Osteoblast (primary cell): ENCODE measurements around the gene C16orf78. TPM values are rescaled to one million over a fixed set of nuclear protein-coding genes. Genes with fewer than 3 reads are reported as not detected.

Source experiments
- DNase-seq: peaks from one replicate; pipeline ENCODE4 v3.0.0; 2011; ENCODE audit warnings: low spot score, mixed read lengths; ENCODE audit not compliant: insufficient read length; ENCODE audit errors: missing footprints
- H2AFZ ChIP-seq: 2 replicates; pipeline ENCODE4 v1.6.0; 2011; ENCODE audit warnings: mild to moderate bottlenecking, low read length
- H3K27ac ChIP-seq: 2 replicates; pipeline ENCODE4 v1.5.1; 2011; ENCODE audit warnings: mild to moderate bottlenecking, low read depth, low read length, moderate library complexity
- H3K27me3 ChIP-seq: 2 replicates; pipeline ENCODE4 v1.6.0; 2012; ENCODE audit warnings: mild to moderate bottlenecking, control low read depth, inconsistent platforms, low read length, moderate library complexity; ENCODE audit not compliant: insufficient read depth
- H3K36me3 ChIP-seq: 2 replicates; pipeline ENCODE4 v1.5.1; 2011; ENCODE audit warnings: mild to moderate bottlenecking, low read length, control low read depth, moderate library complexity; ENCODE audit not compliant: insufficient read depth
- H3K4me1 ChIP-seq: 2 replicates; pipeline ENCODE4 v1.5.1; 2011; ENCODE audit warnings: mild to moderate bottlenecking, low read length, control low read depth, moderate library complexity; ENCODE audit not compliant: insufficient read depth
- H3K4me2 ChIP-seq: 2 replicates; pipeline ENCODE4 v1.6.0; 2011; ENCODE audit warnings: mild to moderate bottlenecking, low read length; ENCODE audit not compliant: insufficient read depth
- H3K4me3 ChIP-seq: fragments of 200-600 bp; sonication (generic); 3 replicates; pipeline ENCODE4 v1.5.1; 2012; ENCODE audit warnings: mild to moderate bottlenecking, low read length, inconsistent platforms; ENCODE audit not compliant: insufficient read depth
- H3K79me2 ChIP-seq: 2 replicates; pipeline ENCODE4 v1.6.0; 2012; ENCODE audit warnings: mild to moderate bottlenecking, low read length, control low read depth, inconsistent platforms; ENCODE audit not compliant: insufficient read depth
- H3K9me3 ChIP-seq: 2 replicates; pipeline ENCODE4 v1.5.1; 2011; ENCODE audit warnings: low read depth, low read length, control low read depth
- H4K20me1 ChIP-seq: 2 replicates; pipeline ENCODE4 v1.6.0; 2012; ENCODE audit warnings: mild to moderate bottlenecking, low read length, control low read depth; ENCODE audit not compliant: insufficient read depth
- total RNA-seq: library from RNA; depleted of rRNA; stranded (reverse); fragments of >200 nt; gene quantifications from 2 replicates; pipeline ENCODE4 v1.2.3, GENCODE V29; 2012
- TF ChIP-seq, protein P1 (sequence below): IDR thresholded peaks from 2 replicates; pipeline ENCODE4 v1.5.1; 2011; ENCODE audit warnings: mild to moderate bottlenecking, low read depth, low read length, moderate library complexity; ENCODE audit errors: extremely low read depth

The C16orf78 gene
- total RNA-seq, 1 donor = not detected

DNA sequence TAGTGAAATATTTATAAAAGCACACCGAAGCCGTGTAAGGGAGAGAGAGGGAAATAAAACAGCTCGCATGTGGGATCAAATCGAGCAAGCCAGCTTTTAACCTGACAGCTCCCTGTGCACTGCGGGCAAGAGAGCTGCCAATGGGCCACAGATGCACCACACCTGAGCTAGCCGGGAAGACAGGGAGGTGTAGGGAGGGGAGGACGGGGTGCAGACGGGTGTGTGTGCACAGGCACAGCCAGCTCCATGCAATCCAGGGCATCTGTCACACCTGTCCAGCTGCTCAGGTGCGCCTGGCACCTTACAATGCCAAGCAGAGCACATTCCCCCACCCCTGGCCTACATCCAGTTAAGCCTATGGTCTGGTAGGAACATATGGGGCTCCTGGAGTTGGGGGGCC is 70.0 kb downstream of the C16orf78 start:
- H3K9me3 ChIP-seq = no peaks in the 10 kb centered on the region
- H3K27ac ChIP-seq = no peak overlapping the region
- no peaks in the 10 kb centered on the region for H3K27me3 ChIP-seq
- H3K36me3 ChIP-seq = no peaks in the 10 kb centered on the region
- TF ChIP-seq, protein P1, sequence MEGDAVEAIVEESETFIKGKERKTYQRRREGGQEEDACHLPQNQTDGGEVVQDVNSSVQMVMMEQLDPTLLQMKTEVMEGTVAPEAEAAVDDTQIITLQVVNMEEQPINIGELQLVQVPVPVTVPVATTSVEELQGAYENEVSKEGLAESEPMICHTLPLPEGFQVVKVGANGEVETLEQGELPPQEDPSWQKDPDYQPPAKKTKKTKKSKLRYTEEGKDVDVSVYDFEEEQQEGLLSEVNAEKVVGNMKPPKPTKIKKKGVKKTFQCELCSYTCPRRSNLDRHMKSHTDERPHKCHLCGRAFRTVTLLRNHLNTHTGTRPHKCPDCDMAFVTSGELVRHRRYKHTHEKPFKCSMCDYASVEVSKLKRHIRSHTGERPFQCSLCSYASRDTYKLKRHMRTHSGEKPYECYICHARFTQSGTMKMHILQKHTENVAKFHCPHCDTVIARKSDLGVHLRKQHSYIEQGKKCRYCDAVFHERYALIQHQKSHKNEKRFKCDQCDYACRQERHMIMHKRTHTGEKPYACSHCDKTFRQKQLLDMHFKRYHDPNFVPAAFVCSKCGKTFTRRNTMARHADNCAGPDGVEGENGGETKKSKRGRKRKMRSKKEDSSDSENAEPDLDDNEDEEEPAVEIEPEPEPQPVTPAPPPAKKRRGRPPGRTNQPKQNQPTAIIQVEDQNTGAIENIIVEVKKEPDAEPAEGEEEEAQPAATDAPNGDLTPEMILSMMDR = no peak
- DNase-seq = no peak
- no peak overlapping the region for H2AFZ ChIP-seq
- H3K79me2 ChIP-seq = no peaks in the 10 kb centered on the region
- H3K4me2 ChIP-seq = no peak overlapping the region
- no peak overlapping the region for H3K4me3 ChIP-seq
- H3K4me1 ChIP-seq = no peaks in the 10 kb centered on the region
- no peaks in the 10 kb centered on the region for H4K20me1 ChIP-seq

DNA sequence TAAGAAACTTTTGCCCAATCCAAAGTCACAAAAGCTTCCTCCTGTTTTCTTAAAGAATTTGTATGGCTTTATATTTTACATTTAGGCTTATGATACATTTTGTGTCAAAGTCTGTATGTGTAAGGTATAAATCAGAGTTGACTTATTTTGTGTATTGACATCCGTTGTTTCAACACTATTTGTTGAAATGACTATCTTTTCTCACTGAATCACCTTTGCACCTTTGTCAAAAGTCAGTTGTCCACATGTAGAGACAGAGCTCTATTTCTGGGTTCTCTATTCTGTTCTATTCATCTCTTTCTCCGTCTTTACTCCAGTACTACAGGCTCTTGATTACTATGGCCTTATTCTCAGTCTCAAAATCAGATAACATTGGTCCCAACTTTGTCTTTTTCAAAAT is 73.2 kb downstream of the C16orf78 start:
- Histone ChIP-seq H4K20me1 (no peaks in the 10 kb centered on the region), H3K27ac (no peak overlapping the region), H3K9me3 (no peaks in the 10 kb centered on the region), H2AFZ (no peak overlapping the region), H3K36me3 (no peaks in the 10 kb centered on the region), H3K27me3 (no peaks in the 10 kb centered on the region), H3K4me2 (no peak overlapping the region), H3K4me1 (no peaks in the 10 kb centered on the region), H3K79me2 (no peaks in the 10 kb centered on the region), H3K4me3 (no peak overlapping the region)
- TF ChIP-seq, protein P1 = no peak
- no peak for DNase-seq

Other genes with a start within 250 kb of the C16orf78 start
- gene CBLN1, start 92.0 kb upstream of the C16orf78 start, total RNA-seq = not detected in 2 replicates